Measurements from ENCODE around the gene HPX.

- TF ChIP-seq CTCF (IDR thresholded peaks at IDR 0.05) (no peak), EP300 (IDR thresholded peaks at IDR 0.05) (no peak), POLR2AphosphoS5 (IDR thresholded peaks at IDR 0.05) (no peak), POLR2A (IDR thresholded peaks at IDR 0.05) (no peak)
Observed at GRCh38 chr11:6403539-6403938, 37.2 kb downstream of the HPX start.

All from gastroesophageal sphincter (tissue), 3 donors.